IPS-18c (cell line): ENCODE measurements around the gene TRAPPC4.
"Not testable (repeated sequence)": the region's sequence is repeated elsewhere in the genome, so short reads cannot be mapped to it uniquely, and the experiment has no call there.

ENCODE experiments used
- H3K4me3 ChIP-seq: 2 replicates; pipeline ENCODE4 v1.7.0; 2013; ENCODE audit warnings: low read depth, mild to moderate bottlenecking, low read length, moderate library complexity; ENCODE audit not compliant: insufficient read depth
- H3K9me3 ChIP-seq: one replicate; pipeline ENCODE4 v1.6.1; 2013; ENCODE audit warnings: mild to moderate bottlenecking, low read length, moderate library complexity; ENCODE audit not compliant: control insufficient read depth, insufficient read depth

TRAPPC4 gene

GRCh38 chr11:119000906-119001305 lies 17.7 kb upstream of the TRAPPC4 start:
- no peaks in the 10 kb centered on the region for H3K9me3 ChIP-seq

GRCh38 chr11:119006656-119007055 lies 11.9 kb upstream of the TRAPPC4 start:
- Histone ChIP-seq H3K9me3 (no peaks in the 10 kb centered on the region), H3K4me3 (no peak overlapping the region)

More at GRCh38 chr11:119000906-119001305, 17.7 kb upstream of the TRAPPC4 start:
- no peak overlapping the region for H3K4me3 ChIP-seq

GRCh38 chr11:119011476-119012053 lies 7.0 kb upstream of the TRAPPC4 start:
- Histone ChIP-seq H3K4me3 (no peak overlapping the region), H3K9me3 (no peaks in the 10 kb centered on the region)

- Histone ChIP-seq H3K9me3 (no peaks in the 10 kb centered on the region), H3K4me3 (no peak overlapping the region)
These were observed 5.9 kb upstream of the TRAPPC4 start for GRCh38 chr11:119012629-119013170.

GRCh38 chr11:119014209-119014924 lies 4.2 kb upstream of the TRAPPC4 start:
- Histone ChIP-seq H3K9me3 (no peaks in the 10 kb centered on the region), H3K4me3 (no peak overlapping the region)

- no peak overlapping the region for H3K4me3 ChIP-seq
- H3K9me3 ChIP-seq: no peaks in the 10 kb centered on the region
These were observed 3.4 kb upstream of the TRAPPC4 start for GRCh38 chr11:119015054-119015611.

- Histone ChIP-seq H3K4me3 (peak overlapping the region; percentile 94; the same call in 1 of the 2 replicates), H3K9me3 (no peaks in the 10 kb centered on the region)
These were observed 2.2 kb upstream of the TRAPPC4 start for GRCh38 chr11:119016216-119017009.

- not testable (repeated sequence) for H3K9me3 ChIP-seq
- peak overlapping the region; percentile 94 for H3K4me3 ChIP-seq
These were observed 1.2 kb upstream of the TRAPPC4 start for GRCh38 chr11:119017377-119017776.

- no peaks in the 10 kb centered on the region for H3K9me3 ChIP-seq
- H3K4me3 ChIP-seq: peak overlapping the region; percentile 16; the same call in 1 of the 2 replicates
These were observed 1.4 kb downstream of the TRAPPC4 start for GRCh38 chr11:119019996-119020395.

GRCh38 chr11:119021631-119022030 lies 3.1 kb downstream of the TRAPPC4 start:
- Histone ChIP-seq H3K4me3 (no peak overlapping the region), H3K9me3 (no peaks in the 10 kb centered on the region)

GRCh38 chr11:119023741-119024140 lies 5.2 kb downstream of the TRAPPC4 start:
- Histone ChIP-seq H3K4me3 (no peak overlapping the region), H3K9me3 (no peaks in the 10 kb centered on the region)

GRCh38 chr11:119024430-119025098 lies 6.0 kb downstream of the TRAPPC4 start:
- H3K4me3 ChIP-seq: no peak overlapping the region
- H3K9me3 ChIP-seq: no peaks in the 10 kb centered on the region

GRCh38 chr11:119025099-119025473 lies 6.5 kb downstream of the TRAPPC4 start:
- no peak overlapping the region for H3K4me3 ChIP-seq

GRCh38 chr11:119025541-119025940 lies 7.0 kb downstream of the TRAPPC4 start:
- no peaks in the 10 kb centered on the region for H3K9me3 ChIP-seq
- no peak overlapping the region for H3K4me3 ChIP-seq

More at GRCh38 chr11:119025099-119025473, 6.5 kb downstream of the TRAPPC4 start:
- H3K9me3 ChIP-seq: no peaks in the 10 kb centered on the region

GRCh38 chr11:119025978-119026766 lies 7.6 kb downstream of the TRAPPC4 start:
- Histone ChIP-seq H3K4me3 (no peak overlapping the region), H3K9me3 (no peaks in the 10 kb centered on the region)

- Histone ChIP-seq H3K4me3 (no peak overlapping the region), H3K9me3 (no peaks in the 10 kb centered on the region)
These were observed 8.4 kb downstream of the TRAPPC4 start for GRCh38 chr11:119026970-119027369.
